ENCODE data around the gene DEDD2.
A peak's percentile ranks its signal among the peaks of the same experiment; 100 is the strongest.

The DEDD2 gene

DNA sequence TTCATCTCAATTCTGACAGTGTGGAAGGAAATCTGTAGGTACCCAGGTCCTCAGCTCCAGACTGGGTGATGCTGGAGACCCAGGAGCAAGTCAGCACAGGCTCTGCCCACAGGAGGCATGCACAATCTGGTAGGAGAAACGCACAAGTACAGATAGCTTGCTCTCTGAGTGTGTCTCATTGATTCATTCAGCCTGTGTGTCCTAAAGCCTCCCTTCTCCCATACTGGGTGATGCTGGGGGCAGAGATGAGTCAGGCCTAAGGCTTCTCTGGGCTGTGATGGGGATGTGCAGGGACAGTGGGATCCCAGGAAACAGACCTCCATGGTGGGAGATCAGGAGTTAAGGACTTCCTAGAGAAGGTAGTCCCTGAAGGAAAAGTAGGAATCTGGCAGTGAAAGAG lies 9.4 kb upstream of the DEDD2 start:
- no peak for DNase-seq

DNA sequence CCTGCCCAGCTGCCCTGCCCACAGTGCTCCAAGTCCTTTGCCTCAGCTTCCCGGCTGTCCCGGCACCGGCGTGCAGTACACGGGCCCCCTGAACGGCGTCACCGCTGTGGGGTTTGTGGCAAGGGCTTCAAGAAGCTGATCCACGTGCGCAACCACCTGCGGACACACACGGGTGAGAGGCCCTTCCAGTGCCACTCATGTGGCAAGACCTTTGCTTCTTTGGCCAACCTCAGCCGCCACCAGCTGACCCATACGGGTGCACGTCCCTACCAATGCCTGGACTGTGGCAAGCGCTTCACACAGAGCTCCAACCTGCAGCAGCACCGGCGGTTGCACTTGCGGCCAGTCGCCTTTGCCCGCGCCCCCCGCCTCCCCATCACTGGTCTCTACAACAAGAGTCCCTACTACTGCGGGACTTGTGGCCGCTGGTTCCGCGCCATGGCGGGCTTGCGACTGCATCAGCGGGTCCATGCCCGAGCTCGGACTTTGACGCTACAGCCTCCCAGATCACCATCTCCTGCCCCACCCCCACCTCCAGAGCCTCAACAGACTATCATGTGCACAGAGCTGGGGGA lies 8.3 kb upstream of the DEDD2 start:
- DNase-seq: no peak

- DNase-seq: no peak
Observed at GRCh38 chr19:42224940-42225717, 7.7 kb upstream of the DEDD2 start.

- no peak for DNase-seq
Observed at GRCh38 chr19:42220751-42221097, 3.2 kb upstream of the DEDD2 start.

DNA sequence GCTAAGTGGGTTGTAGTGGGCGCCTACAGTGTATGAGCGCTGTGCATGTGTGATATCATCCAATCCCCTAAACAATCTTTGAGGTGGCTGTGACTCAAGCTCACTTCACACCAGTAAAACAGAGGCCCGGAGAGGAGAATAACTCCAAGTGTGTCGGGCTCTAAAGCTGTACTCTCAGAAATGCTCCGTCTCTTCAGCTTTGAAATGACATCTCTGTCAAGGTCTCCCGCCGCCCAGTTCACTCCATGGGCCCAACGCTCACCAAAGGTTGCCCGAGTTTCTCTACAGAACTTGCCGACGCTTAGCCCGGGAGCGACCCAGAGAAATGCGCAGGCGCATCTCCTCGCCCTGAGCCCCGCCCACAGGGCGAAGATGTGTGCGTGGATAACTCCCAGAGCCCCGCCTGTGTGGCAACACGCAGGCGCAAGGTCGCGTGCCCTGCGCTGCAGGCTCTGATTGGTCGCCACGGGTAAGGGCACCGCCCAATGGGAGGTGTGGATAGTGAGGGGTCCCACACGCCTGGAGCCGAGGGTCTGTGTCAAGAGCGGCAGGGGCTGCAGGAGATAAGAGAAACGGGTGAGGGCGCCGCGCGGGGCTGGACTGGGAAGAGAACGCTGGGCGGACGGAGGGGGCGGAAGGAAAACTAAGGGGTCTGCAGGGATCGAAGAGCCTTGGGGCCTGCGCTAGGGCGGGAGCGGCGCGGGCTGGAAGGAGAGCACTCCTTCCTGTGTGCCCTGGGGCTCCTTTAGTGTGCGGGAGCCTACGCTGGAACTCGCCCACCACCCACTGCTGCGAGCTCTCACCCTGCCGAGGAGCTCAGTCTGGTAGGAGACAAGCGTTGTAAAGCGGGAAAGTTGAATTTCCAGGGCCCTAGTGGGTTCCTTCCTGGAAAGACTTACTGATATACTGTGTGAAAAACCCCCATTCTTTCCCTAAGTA lies 2.6 kb upstream of the DEDD2 start, which contains the start of gene ZNF526:
ZNF526 (plus strand) TSS at position 501 of the 939 bp plus-strand sequence. CDS start 4,092 bp downstream, outside the sequence.
- DNase-seq: peak; percentile 99

DNA sequence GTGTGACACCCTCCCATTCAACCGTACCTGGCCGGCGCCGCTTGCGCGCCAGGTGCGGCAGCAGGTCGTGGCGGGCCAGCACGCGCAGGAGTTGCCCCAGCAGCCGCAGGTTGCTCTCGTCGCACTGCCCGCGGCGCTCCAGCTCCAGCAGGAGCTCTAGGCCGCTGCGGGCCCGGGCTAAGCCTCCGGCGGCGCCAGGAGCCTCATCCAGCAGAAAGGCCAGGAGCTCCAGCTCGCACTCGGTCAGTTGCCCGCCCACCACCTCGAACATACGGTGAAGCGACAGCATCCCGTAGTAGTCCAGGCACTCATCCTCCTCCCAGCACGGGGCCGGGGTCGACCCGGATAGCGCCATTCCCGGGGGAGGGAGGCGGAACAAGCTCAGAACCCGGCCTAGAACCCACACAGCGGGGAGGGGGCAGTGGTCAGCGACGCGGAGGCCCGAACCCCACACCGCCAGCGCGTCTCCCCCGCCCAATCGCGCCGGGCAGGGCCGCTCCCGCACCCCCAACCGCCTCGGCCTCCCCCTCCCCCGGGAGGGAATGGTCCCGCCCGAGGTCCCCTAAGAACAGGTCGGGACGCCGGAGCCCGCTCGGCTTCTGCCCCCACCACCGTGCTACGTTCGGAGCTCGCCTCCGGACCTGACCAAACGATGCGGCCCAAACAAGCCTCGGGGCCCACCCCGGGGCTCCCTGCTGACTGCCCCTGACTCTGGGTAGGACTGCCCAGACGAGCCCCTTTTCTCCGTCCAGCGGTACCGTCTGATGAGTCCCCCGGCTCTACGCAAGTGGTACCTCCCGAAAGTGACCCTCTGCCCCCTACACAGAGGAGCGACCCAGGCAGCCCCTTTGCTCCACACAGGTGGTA lies 591 bp downstream of the DEDD2 start:
- DNase-seq: peak; percentile 21

- no peak for DNase-seq
Observed at GRCh38 chr19:42214810-42215485, 2.5 kb downstream of the DEDD2 start.

- DNase-seq: no peak
Observed at GRCh38 chr19:42212886-42213285, 4.6 kb downstream of the DEDD2 start.

DNA sequence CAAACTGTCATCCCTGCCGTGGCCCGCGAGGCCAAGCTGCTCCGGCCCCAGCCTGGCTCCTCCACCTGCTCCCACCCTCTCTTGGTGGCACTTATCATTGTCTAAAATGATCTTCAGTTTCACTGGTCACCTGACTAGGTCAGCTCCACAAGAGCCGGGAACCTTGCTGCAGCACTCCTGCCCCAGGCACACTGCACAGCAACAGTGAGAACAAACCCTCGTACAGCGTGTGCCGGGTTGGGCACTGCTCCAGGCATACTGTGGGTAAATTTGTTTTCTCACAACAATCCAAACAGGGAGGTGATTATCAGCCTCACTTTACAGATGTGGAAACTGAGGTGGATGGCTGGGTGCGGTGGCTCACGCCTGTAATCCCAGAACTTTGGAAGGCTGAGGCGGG lies 8.9 kb downstream of the DEDD2 start:
- DNase-seq: no peak

- DNase-seq: no peak
Observed at GRCh38 chr19:42207767-42208271, 9.7 kb downstream of the DEDD2 start.

DNA sequence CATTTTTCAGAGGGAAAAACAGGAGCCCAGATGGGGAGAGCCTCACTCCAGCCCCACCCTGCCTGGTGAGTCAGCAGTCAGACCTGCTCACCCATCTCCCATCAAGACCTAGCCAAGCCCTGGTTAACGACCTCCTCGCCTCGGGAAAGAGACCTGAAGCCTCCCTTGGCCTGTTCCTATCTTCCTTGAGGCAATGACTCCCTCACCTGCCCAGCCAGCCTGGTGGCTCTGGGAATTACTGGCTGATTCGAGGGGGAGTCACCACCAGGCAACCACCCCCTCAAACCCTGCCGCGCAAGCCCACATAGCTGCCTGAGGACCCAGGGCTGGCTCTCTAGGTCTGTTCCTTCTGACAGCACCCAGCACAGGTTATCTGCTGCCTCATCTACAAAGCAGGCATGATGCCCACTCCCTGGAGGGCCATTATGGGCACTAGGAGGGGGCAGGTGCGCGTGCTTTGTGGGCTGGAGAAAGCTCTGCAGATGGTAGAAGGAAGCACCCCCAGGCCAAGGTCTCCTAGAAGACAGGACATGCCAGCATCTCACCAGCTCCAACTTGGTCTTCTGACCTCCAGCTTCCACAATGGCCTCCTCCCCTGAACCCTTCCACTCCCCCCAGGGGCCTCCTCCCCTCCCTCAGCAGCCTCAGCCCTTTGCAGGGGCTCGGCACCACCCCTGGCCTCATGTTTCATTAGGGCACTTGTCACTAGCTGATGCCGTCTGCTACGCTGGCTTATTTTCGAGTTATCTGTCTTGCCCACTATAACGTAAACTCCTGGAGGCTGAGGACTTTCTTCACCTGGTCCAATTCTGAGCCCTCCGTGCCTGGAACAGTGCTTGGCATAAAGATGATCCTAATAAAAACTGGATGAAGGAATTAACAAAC lies 10.4 kb downstream of the DEDD2 start:
- no peak for DNase-seq

DNA sequence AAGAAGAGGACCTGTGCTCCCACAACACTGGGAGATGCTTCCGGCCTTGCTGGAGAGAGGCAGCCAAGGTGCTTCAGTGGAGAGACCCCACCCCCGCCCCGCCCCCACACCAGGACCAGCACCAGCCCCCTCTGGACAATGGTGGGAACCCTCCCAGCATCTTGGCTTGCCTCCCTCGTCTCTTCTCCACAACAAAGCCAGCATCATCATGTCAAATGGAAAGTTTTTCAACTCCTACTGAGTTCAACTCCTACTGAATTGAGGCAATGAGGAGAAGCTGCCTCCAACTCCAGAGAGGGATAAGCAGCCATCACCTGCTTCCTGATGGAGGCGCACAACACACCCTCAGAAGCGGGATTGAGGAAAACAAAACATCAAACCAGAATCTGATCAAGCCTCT lies 12.8 kb downstream of the DEDD2 start:
- DNase-seq: no peak

DNA sequence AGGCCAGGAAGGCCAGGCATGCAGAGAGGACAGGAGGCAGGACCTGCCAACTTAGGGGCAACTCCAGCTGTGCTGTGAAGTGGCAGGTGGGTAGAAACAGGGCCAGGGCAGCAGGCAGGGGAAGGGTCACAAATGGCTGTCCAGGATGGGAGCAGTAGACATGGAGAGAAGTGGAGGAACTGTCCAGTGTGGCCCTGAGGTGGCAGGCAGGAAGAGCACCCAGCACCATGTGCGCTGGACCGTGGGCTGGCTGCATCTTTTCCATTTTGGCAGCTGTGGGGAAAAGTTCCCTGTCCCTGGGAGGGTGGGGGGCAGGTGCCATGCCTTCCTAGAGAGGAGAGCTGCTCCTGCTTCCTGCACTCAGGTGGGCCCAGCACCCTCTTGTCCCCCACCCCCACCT lies 13.8 kb downstream of the DEDD2 start:
- DNase-seq: no peak

DNA sequence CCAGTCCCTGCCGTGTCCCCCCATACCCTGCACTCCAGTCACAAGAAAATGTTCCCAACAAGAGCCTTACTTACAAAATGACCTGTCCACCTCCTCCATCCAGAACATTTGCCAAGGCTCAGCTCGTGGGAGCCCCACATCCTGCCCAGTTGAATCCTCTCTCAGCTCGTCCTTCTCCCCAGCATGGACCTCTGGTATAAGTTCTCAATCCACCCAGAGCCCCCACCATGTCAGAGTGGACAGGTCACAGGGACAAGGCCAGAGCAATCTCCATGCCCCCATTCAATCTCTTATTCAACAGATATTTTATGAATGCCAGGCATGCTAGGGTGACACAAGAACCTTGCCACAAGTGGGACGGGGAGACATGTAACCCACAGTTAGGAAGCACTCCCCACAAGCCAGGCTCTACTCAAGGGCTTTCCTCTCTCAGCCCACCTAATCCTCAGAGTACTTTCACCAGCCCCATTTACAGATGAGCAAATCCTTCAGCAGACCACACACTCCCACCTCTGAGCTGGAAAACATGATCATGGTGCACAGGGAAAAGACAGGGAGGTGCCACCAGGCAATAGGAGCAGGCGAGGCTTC lies 15.1 kb downstream of the DEDD2 start:
- no peak for DNase-seq

GRCh38 chr19:42201489-42202289 lies 15.8 kb downstream of the DEDD2 start:
- no peak for DNase-seq

GRCh38 chr19:42200116-42200715 lies 17.3 kb downstream of the DEDD2 start:
- no peak for DNase-seq

- peak; percentile 57 for DNase-seq
Observed at GRCh38 chr19:42199440-42200115, 17.9 kb downstream of the DEDD2 start.

DNA sequence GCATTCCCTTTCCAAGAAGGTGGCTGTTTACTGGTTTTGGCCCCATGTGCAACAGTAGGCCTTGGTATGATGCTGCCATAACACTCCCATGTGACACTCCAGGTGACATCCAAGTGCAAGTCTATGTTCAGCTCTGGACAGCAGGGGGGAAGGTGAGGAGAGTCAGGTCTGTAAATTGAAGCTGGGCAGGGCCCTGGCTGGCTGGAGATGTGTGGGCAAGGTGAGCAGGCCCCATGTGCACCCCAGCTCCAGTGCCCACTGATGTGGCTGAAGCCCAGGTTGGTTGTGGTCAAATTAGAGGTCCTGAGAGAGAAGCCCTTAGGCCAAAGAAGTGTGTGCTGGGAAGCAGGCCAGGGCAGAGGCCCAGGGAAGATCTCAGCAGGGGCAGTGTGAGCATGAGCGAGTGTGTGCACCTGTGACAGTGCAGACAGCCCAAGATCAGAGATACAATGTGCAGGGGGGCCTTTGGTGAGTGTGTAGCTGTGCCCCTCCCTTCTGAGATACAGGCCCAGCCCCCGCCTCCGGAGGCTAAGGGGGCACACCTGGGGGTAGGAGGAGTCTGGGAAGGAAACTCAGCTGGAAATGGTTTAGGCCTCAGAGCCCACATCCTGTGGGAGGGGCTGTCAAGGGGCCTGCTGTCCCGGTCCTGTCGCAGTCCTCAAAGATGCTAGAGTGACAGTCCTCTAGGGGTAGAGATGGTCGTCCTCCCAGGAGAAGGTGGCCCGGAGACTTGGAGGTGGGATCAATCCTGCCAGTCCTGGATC lies 18.6 kb downstream of the DEDD2 start:
- no peak for DNase-seq

Data from DMS153 (cell line).